T-helper 2 cell treated with Interferon-gamma antibody and Interleukin-4, amounts not matched to agents 100 ng/mL and 5 ng/mL, for 36 hours (primary cell): ENCODE results near the gene FETUB. TPM values are rescaled to one million over a fixed set of nuclear protein-coding genes. Genes with fewer than 3 reads are reported as not detected.
"Not testable (repeated sequence)": the region's sequence is repeated elsewhere in the genome, so short reads cannot be mapped to it uniquely, and the experiment has no call there.

Experiments
- intact Hi-C: fragments of 100-400 bp; cut with micrococcal nuclease; formaldehyde crosslinking; loops from one replicate; pipeline ENCODE4 v1.15.1; 2023
- total RNA-seq: library from RNA; stranded (reverse); gene quantifications from 2 replicates; pipeline ENCODE4 v1.2.3, GENCODE V29; 2022

Gene FETUB
- total RNA-seq, 1 donor from 2014 or later = not detected

DNA sequence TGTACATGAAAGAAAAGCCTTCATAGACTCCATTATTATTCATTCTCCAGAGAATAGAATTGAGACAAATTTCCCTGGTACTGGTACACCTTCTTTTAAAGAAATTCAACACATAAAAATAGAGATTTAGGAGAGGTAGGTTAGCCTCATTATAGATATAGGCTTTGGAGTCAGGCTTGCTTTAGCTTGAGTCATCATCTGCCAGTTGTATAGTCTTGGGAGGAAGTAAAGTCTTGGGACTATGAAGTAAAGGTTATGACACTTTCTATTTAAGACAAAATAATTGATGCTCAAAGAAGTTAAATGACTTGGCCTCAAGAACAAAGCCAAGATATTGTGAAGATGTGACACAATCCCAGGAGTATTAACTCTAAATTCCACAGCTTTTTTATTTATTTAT, 30.0 kb downstream of the FETUB start:
- intact Hi-C loops = no loop called here

- intact Hi-C loops = no loop called here
These were observed 30.9 kb downstream of the FETUB start for GRCh38 chr3:186671051-186671450.

GRCh38 chr3:186678604-186679003, 38.4 kb downstream of the FETUB start:
- intact Hi-C loops = no loop called here

GRCh38 chr3:186679151-186679550, 39.0 kb downstream of the FETUB start:
- intact Hi-C loops = no loop called here

GRCh38 chr3:186680869-186681268, 40.7 kb downstream of the FETUB start:
- intact Hi-C loops = no loop called here

GRCh38 chr3:186682812-186683211, 42.6 kb downstream of the FETUB start:
- intact Hi-C loops = no loop called here

GRCh38 chr3:186683979-186684378, 43.8 kb downstream of the FETUB start:
- intact Hi-C loops = no loop called here

- intact Hi-C loops = not testable (repeated sequence)
These were observed 46.3 kb downstream of the FETUB start for GRCh38 chr3:186686475-186686874.

GRCh38 chr3:186687120-186687651, 47.0 kb downstream of the FETUB start:
- intact Hi-C loops = no loop called here

DNA sequence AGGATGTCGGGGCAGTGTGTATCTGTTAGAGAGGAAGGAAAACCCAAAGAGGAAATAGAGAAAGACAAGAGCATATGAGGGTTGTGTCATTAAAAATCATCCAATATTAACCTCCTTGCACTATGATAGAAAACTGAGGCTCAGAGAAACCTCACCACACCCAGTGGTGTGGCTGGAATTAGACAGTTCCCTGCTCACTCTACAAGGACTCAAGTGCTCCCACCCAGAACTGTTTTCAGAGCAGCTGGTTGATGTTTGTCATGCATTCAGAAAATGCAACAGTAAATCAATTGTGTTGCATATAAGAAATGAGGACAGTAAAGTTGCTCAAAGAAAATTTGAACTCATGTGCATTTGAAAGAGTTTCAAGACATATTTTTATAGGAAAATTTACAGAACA, 50.1 kb downstream of the FETUB start:
- intact Hi-C loops = not testable (repeated sequence)

- intact Hi-C loops = no loop called here
These were observed 51.5 kb downstream of the FETUB start for GRCh38 chr3:186691676-186692075.

- intact Hi-C loops = no loop called here
These were observed 53.6 kb downstream of the FETUB start for GRCh38 chr3:186693843-186694242.

DNA sequence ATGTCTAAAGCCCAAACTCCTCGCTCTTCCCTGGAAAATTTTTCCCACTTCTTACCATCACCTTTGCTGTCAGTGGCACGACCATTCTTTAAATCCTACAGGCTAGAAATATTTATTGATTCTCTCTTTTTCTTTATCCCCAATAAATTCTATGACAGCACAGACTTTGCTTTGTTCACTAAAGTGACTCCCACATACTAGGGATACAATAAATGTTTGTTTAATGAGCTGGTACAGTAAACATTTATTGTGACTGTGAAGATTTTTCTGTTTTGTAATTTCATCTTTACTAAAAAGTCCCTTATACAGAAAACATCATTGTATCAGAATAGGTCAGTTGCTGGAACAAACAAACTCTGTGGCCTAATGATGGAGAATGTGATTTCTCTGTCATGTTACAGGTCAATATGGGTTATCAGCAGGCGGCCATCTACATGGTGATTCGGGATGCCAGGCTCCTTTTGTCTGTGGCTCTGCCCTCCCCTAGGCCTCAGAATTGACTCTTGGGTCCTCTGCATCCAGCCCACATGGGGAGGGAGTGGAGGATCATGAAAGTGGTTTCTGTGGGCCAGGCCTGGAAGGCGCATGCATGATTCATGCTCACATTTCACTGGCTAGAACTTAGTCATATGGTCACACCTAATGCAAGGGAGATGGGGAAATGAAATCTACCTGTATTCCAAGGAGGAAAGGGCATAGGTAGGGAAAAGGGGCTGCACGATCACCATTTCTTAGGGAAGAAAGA, 54.3 kb downstream of the FETUB start:
- intact Hi-C loops = no loop called here

GRCh38 chr3:186696522-186696921, 56.3 kb downstream of the FETUB start:
- intact Hi-C loops = no loop called here

GRCh38 chr3:186697510-186697909, 57.3 kb downstream of the FETUB start:
- intact Hi-C loops = no loop called here

GRCh38 chr3:186700267-186700666, 60.1 kb downstream of the FETUB start:
- intact Hi-C loops = no loop called here

DNA sequence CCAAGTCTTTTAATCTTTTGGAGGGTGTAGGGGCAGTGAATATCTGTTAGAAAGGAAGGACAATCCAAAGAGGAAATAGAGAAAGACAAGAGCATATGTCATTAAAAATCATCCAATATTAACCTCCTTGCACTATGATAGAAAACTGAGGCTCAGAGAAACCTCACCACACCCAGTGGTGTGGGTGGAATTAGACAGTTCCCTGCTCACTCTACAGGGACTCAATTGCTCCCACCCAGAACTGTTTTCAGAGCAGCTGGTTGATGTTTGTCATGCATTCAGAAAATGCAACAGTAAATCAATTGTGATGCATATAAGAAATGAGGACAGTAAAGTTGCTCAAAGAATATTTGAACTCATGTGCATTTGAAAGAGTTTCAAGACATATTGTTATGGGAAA, 62.3 kb downstream of the FETUB start:
- intact Hi-C loops = not testable (repeated sequence)

Other genes with a start within 250 kb of the FETUB start
- 5.0 and 5.4 TPM in 2 replicates for gene CRYGS, start 96.0 kb upstream of the FETUB start, total RNA-seq
- 16.0 and 17.7 TPM in 2 replicates for gene TBCCD1, start 73.1 kb upstream of the FETUB start, total RNA-seq
- gene DNAJB11, start 69.7 kb upstream of the FETUB start, total RNA-seq = 68.2 and 73.0 TPM in 2 replicates
- not detected in 2 replicates for gene AHSG, start 27.3 kb upstream of the FETUB start, total RNA-seq
- gene HRG, start 25.6 kb downstream of the FETUB start, total RNA-seq = not detected in 2 replicates
- not detected in 2 replicates for gene KNG1, start 77.0 kb downstream of the FETUB start, total RNA-seq
- 352 and 366 TPM in 2 replicates for gene EIF4A2, start 143.2 kb downstream of the FETUB start, total RNA-seq
- gene RFC4, start 166.1 kb downstream of the FETUB start, total RNA-seq = 79.5 and 85.9 TPM in 2 replicates
- not detected in 2 replicates for gene ADIPOQ, start 202.3 kb downstream of the FETUB start, total RNA-seq